ENCODE data around the gene METTL21C. TPM values are rescaled to one million over a fixed set of nuclear protein-coding genes. Genes with fewer than 3 reads are reported as not detected.

METTL21C gene
- total RNA-seq, 1 experiment from 2014 or later, result not detected

DNA sequence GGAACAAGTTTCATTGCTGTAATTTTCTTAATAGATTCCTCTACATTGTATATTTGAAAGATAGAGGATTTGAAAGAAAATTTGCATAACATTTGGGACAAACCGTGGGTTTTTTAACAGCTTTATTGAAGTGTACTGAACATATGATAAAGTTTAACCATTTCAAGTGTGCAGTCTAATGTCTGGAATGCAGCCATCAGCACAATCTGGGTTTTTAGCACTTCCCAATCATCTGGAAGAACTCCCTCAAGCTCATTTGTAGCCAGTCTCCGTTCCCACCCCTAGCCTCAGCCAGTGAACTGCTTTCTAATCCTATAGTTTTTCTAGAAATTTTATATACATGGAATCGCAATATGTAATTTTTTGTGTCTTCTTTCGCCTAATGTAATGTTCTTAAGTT lies 12.6 kb downstream of the METTL21C start:
- H3K27me3 ChIP-seq (ENCODE audit: insufficient read depth, low read depth), result no peaks in the 10 kb centered on the region
- intact Hi-C loops (cut with micrococcal nuclease; ENCODE audit: unreplicated experiment), result no loop called here
- H4K20me1 ChIP-seq (ENCODE audit: insufficient read depth), result no peaks in the 10 kb centered on the region
- no peak overlapping the region for H3K4me3 ChIP-seq
- TF ChIP-seq EZH2 (IDR thresholded peaks at IDR 0.05; ENCODE audit: low read depth) (no peak), CTCF (conservative IDR thresholded peaks at IDR 0.05) (no peak)
- H3K27ac ChIP-seq, result no peak overlapping the region
- H3K4me1 ChIP-seq (replicated peaks; ENCODE audit: insufficient read depth), result no peaks in the 10 kb centered on the region
- BruUV-seq (replicated peaks), result no TSS peak
- CTCF ChIA-PET, result interaction anchor here (0.6 kb wide), 1 partner anchor 62 kb away, joined by 3 read pairs; no protein-coding TSS in a partner anchor
- no peaks in the 10 kb centered on the region for H3K36me3 ChIP-seq (ENCODE audit: low read depth)
- POLR2A ChIA-PET (ENCODE audit: unreplicated experiment), result no interaction called here
- peaks cover 7% of the 10 kb centered on the region; the same call in 1 of the 2 replicates for H3F3A ChIP-seq (ENCODE audit: insufficient read depth, low read depth)
- no peak overlapping the region for H3K4me2 ChIP-seq
- DNase-seq, result no peak
- no peaks in the 10 kb centered on the region for H3K9me2 ChIP-seq (ENCODE audit: insufficient read depth)
- no peaks in the 10 kb centered on the region for H3K79me2 ChIP-seq (ENCODE audit: low read depth)
- H3K9me3 ChIP-seq (ENCODE audit: insufficient read depth, low read depth), result no peaks in the 10 kb centered on the region
- H2AFZ ChIP-seq, result no peak overlapping the region

- Histone ChIP-seq H3F3A (ENCODE audit: insufficient read depth, low read depth) (peaks cover 7% of the 10 kb centered on the region; the same call in 1 of the 2 replicates), H3K36me3 (ENCODE audit: low read depth) (0 out of 2 replicates have a peak, but pooled peaks cover 3% of the 10 kb centered on the region), H2AFZ (no peak overlapping the region), H3K4me1 (replicated peaks; ENCODE audit: insufficient read depth) (no peaks in the 10 kb centered on the region), H4K20me1 (ENCODE audit: insufficient read depth) (no peaks in the 10 kb centered on the region), H3K9me2 (ENCODE audit: insufficient read depth) (no peaks in the 10 kb centered on the region), H3K4me2 (no peak overlapping the region), H3K9me3 (ENCODE audit: insufficient read depth, low read depth) (no peaks in the 10 kb centered on the region), H3K27me3 (ENCODE audit: insufficient read depth, low read depth) (no peaks in the 10 kb centered on the region), H3K4me3 (no peak overlapping the region), H3K79me2 (ENCODE audit: low read depth) (no peaks in the 10 kb centered on the region), H3K27ac (no peak overlapping the region)
- no peak for TF ChIP-seq CTCF (conservative IDR thresholded peaks at IDR 0.05)
- no peak for TF ChIP-seq EZH2 (IDR thresholded peaks at IDR 0.05; ENCODE audit: low read depth)
- DNase-seq, result no peak
- CTCF ChIA-PET, result no interaction called here
- intact Hi-C loops (cut with micrococcal nuclease; ENCODE audit: unreplicated experiment), result no loop called here
- POLR2A ChIA-PET (ENCODE audit: unreplicated experiment), result no interaction called here
- BruUV-seq (replicated peaks), result no TSS peak
These were observed 13.8 kb downstream of the METTL21C start for GRCh38 chr13:102680842-102681740.

- H3K4me1 ChIP-seq (replicated peaks; ENCODE audit: insufficient read depth), result no peaks in the 10 kb centered on the region
- H3K36me3 ChIP-seq (ENCODE audit: low read depth), result 0 out of 2 replicates have a peak, but pooled peaks cover 9% of the 10 kb centered on the region
- no peak overlapping the region for H3K27ac ChIP-seq
- no peak for DNase-seq
- H3K9me3 ChIP-seq (ENCODE audit: insufficient read depth, low read depth), result no peaks in the 10 kb centered on the region
- TF ChIP-seq CTCF (conservative IDR thresholded peaks at IDR 0.05) (no peak), EZH2 (IDR thresholded peaks at IDR 0.05; ENCODE audit: low read depth) (no peak)
- intact Hi-C loops (cut with micrococcal nuclease; ENCODE audit: unreplicated experiment), result no loop called here
- H3K4me2 ChIP-seq, result no peak overlapping the region
- H3F3A ChIP-seq (ENCODE audit: insufficient read depth, low read depth), result peaks cover 7% of the 10 kb centered on the region; the same call in 1 of the 2 replicates
- no peaks in the 10 kb centered on the region for H4K20me1 ChIP-seq (ENCODE audit: insufficient read depth)
- H3K4me3 ChIP-seq, result no peak overlapping the region
- CTCF ChIA-PET, result no interaction called here
- no peaks in the 10 kb centered on the region for H3K79me2 ChIP-seq (ENCODE audit: low read depth)
- no peak overlapping the region for H2AFZ ChIP-seq
- no peaks in the 10 kb centered on the region for H3K27me3 ChIP-seq (ENCODE audit: insufficient read depth, low read depth)
- H3K9me2 ChIP-seq (ENCODE audit: insufficient read depth), result no peaks in the 10 kb centered on the region
- POLR2A ChIA-PET (ENCODE audit: unreplicated experiment), result no interaction called here
- BruUV-seq (replicated peaks), result no TSS peak
These were observed 14.6 kb downstream of the METTL21C start for GRCh38 chr13:102680133-102680717.
